Measurements from ENCODE around the gene SGSH. TPM values are rescaled to one million over a fixed set of nuclear protein-coding genes. Genes with fewer than 3 reads are reported as not detected.

SGSH gene
- total RNA-seq, 1 experiment from 2014 or later, result 42.8 TPM

- H3K9me3 Mint-ChIP-seq (ENCODE audit: unreplicated experiment), result no peaks in the 10 kb centered on the region
- peak overlapping the region; percentile 41 for H3K4me3 Mint-ChIP-seq (ENCODE audit: unreplicated experiment)
- Histone ChIP-seq H3K9me3 (no peaks in the 10 kb centered on the region), H3K27me3 (replicated peaks; ENCODE audit: control insufficient read depth, insufficient read depth, low read length) (no peaks in the 10 kb centered on the region), H3K36me3 (ENCODE audit: control insufficient read depth, insufficient read depth, low read length) (no peaks in the 10 kb centered on the region), H3K4me1 (peaks cover 6% of the 10 kb centered on the region; the same call in 1 of the 2 replicates), H3K4me3 (ENCODE audit: low read depth, low read length) (no peak overlapping the region)
- no peak for DNase-seq
- H3K27ac Mint-ChIP-seq (ENCODE audit: unreplicated experiment), result no peak overlapping the region
- ChIA-PET POLR2A (interaction anchor here (0.6 kb wide), 1 partner anchor 77 kb away, joined by 3 read pairs; no protein-coding TSS in a partner anchor), CTCF (no interaction called here)
- TF ChIP-seq CTCF (IDR thresholded peaks at IDR 0.05; ENCODE audit: insufficient read depth in 1 of 2, low read depth in 1 of 2, low read length in 1 of 2, severe bottlenecking in 1 of 2, unreplicated experiment in 1 of 2), result no peak
- intact Hi-C loops (cut with micrococcal nuclease; ENCODE audit: unreplicated experiment), result loop anchor here (5.0 kb wide), 1 partner anchor 76 kb away; the partner anchor contains the start of gene EIF4A3
- H3K4me1 Mint-ChIP-seq (ENCODE audit: low read depth, unreplicated experiment), result peaks cover 8% of the 10 kb centered on the region
- no peaks in the 10 kb centered on the region for H3K27me3 Mint-ChIP-seq (ENCODE audit: insufficient read depth, unreplicated experiment)
- BruUV-seq (replicated peaks), result no TSS peak
- peaks cover 21% of the 10 kb centered on the region for H3K36me3 Mint-ChIP-seq (ENCODE audit: insufficient read depth, unreplicated experiment)
These were observed 3.1 kb upstream of the SGSH start for GRCh38 chr17:80223142-80223815.

- Histone ChIP-seq H3K36me3 (ENCODE audit: control insufficient read depth, insufficient read depth, low read length) (peaks cover 1% of the 10 kb centered on the region; the same call in 1 of the 2 replicates), H3K27me3 (replicated peaks; ENCODE audit: control insufficient read depth, insufficient read depth, low read length) (no peaks in the 10 kb centered on the region), H3K9me3 (no peaks in the 10 kb centered on the region), H3K4me1 (peaks cover 6% of the 10 kb centered on the region; the same call in 1 of the 2 replicates), H3K4me3 (ENCODE audit: low read depth, low read length) (no peak overlapping the region)
- no peak for TF ChIP-seq CTCF (IDR thresholded peaks at IDR 0.05; ENCODE audit: insufficient read depth in 1 of 2, low read depth in 1 of 2, low read length in 1 of 2, severe bottlenecking in 1 of 2, unreplicated experiment in 1 of 2)
- intact Hi-C loops (cut with micrococcal nuclease; ENCODE audit: unreplicated experiment), result loop anchor here (5.0 kb wide), 1 partner anchor 75 kb away; the partner anchor contains the start of gene EIF4A3
- Mint-ChIP-seq H3K27ac (ENCODE audit: unreplicated experiment) (no peak overlapping the region), H3K9me3 (ENCODE audit: unreplicated experiment) (no peaks in the 10 kb centered on the region), H3K4me3 (ENCODE audit: unreplicated experiment) (peak overlapping the region; percentile 41), H3K4me1 (ENCODE audit: low read depth, unreplicated experiment) (peaks cover 8% of the 10 kb centered on the region), H3K27me3 (ENCODE audit: insufficient read depth, unreplicated experiment) (no peaks in the 10 kb centered on the region), H3K36me3 (ENCODE audit: insufficient read depth, unreplicated experiment) (peaks cover 21% of the 10 kb centered on the region)
- no TSS peak for BruUV-seq (replicated peaks)
- ChIA-PET CTCF (no interaction called here), POLR2A (interaction anchor here (0.6 kb wide), 2 partner anchors 76 to 472 kb away, joined by 3 read pairs; no protein-coding TSS in a partner anchor)
- no peak for DNase-seq
These were observed 2.4 kb upstream of the SGSH start for GRCh38 chr17:80222376-80223141.

GRCh38 chr17:80221351-80222105, 1.4 kb upstream of the SGSH start:
- H3K36me3 ChIP-seq (ENCODE audit: control insufficient read depth, insufficient read depth, low read length), result peaks cover 1% of the 10 kb centered on the region
- Mint-ChIP-seq H3K27me3 (ENCODE audit: insufficient read depth, unreplicated experiment) (no peaks in the 10 kb centered on the region), H3K27ac (ENCODE audit: unreplicated experiment) (no peak overlapping the region), H3K9me3 (ENCODE audit: unreplicated experiment) (no peaks in the 10 kb centered on the region), H3K4me1 (ENCODE audit: low read depth, unreplicated experiment) (peaks cover 8% of the 10 kb centered on the region), H3K36me3 (ENCODE audit: insufficient read depth, unreplicated experiment) (peaks cover 29% of the 10 kb centered on the region), H3K4me3 (ENCODE audit: unreplicated experiment) (peak overlapping the region; percentile 96)
- no TSS peak for BruUV-seq (replicated peaks)
- CTCF ChIA-PET, result no interaction called here
- POLR2A ChIA-PET, result interaction anchor here (0.6 kb wide), 1 partner anchor 473 kb away, joined by 3 read pairs; no protein-coding TSS in a partner anchor
- no peak for TF ChIP-seq CTCF (IDR thresholded peaks at IDR 0.05; ENCODE audit: insufficient read depth in 1 of 2, low read depth in 1 of 2, low read length in 1 of 2, severe bottlenecking in 1 of 2, unreplicated experiment in 1 of 2)
- no peaks in the 10 kb centered on the region for H3K9me3 ChIP-seq
- peaks cover 6% of the 10 kb centered on the region; the same call in 1 of the 2 replicates for H3K4me1 ChIP-seq
- intact Hi-C loops (cut with micrococcal nuclease; ENCODE audit: unreplicated experiment), result loop anchor here (5.0 kb wide), 1 partner anchor 74 kb away; the partner anchor contains the start of gene EIF4A3
- DNase-seq, result no peak
- no peaks in the 10 kb centered on the region for H3K27me3 ChIP-seq (replicated peaks; ENCODE audit: control insufficient read depth, insufficient read depth, low read length)
- H3K4me3 ChIP-seq (ENCODE audit: low read depth, low read length), result peak overlapping the region; percentile 82

All from Caco-2 (cell line).